Panc1 (cell line): ENCODE results near the gene SUMF1.

Source experiments
- POLR2AphosphoS5 ChIP-seq: IDR thresholded peaks from 2 replicates; pipeline ENCODE4 v1.6.1; 2012; ENCODE audit warnings: mild to moderate bottlenecking, low read depth, low read length, moderate library complexity
- TF ChIP-seq, protein P1 (sequence below): fragments of 450-650 bp; IDR thresholded peaks from 2 replicates; pipeline ENCODE4 v1.5.1; 2017; ENCODE audit warnings: mild to moderate bottlenecking

- no peak for TF ChIP-seq POLR2AphosphoS5
- TF ChIP-seq, protein P1, sequence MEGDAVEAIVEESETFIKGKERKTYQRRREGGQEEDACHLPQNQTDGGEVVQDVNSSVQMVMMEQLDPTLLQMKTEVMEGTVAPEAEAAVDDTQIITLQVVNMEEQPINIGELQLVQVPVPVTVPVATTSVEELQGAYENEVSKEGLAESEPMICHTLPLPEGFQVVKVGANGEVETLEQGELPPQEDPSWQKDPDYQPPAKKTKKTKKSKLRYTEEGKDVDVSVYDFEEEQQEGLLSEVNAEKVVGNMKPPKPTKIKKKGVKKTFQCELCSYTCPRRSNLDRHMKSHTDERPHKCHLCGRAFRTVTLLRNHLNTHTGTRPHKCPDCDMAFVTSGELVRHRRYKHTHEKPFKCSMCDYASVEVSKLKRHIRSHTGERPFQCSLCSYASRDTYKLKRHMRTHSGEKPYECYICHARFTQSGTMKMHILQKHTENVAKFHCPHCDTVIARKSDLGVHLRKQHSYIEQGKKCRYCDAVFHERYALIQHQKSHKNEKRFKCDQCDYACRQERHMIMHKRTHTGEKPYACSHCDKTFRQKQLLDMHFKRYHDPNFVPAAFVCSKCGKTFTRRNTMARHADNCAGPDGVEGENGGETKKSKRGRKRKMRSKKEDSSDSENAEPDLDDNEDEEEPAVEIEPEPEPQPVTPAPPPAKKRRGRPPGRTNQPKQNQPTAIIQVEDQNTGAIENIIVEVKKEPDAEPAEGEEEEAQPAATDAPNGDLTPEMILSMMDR = no peak
Observed at GRCh38 chr3:4432259-4432658, 34.8 kb downstream of the SUMF1 start.
